Ovary (tissue), 3 donors: ENCODE results near the gene KLHDC8A.

ENCODE experiments used
- CTCF ChIP-seq, 3 donors: fragments of 450-650 bp in 2 of 3; fragments of 200-600 bp in 1 of 3; IDR thresholded peaks; one replicate each; pipeline versions ENCODE4 v1.5.1 to v1.8.0; 2016 to 2022; ENCODE audit warnings: antibody characterized with exemption in 3 of 3, mild to moderate bottlenecking in 1 of 3
- EP300 ChIP-seq: sonication (generic); formaldehyde crosslinking; IDR thresholded peaks from one replicate; pipeline ENCODE4 v1.6.1; 2017; ENCODE audit warnings: antibody characterized with exemption
- donor health status: DM: no; HTN: no; CAD: no.

GRCh38 chr1:205294175-205294917, 62.4 kb downstream of the KLHDC8A start:
- no peak for TF ChIP-seq CTCF (IDR thresholded peaks at IDR 0.05)
- no peak for TF ChIP-seq EP300
